ENCODE data around the gene ELMO1. TPM values are rescaled to one million over a fixed set of nuclear protein-coding genes. Genes with fewer than 3 reads are reported as not detected.

Gene ELMO1
- total RNA-seq, 1 donor from 2014 or later = 53.8 TPM

DNA sequence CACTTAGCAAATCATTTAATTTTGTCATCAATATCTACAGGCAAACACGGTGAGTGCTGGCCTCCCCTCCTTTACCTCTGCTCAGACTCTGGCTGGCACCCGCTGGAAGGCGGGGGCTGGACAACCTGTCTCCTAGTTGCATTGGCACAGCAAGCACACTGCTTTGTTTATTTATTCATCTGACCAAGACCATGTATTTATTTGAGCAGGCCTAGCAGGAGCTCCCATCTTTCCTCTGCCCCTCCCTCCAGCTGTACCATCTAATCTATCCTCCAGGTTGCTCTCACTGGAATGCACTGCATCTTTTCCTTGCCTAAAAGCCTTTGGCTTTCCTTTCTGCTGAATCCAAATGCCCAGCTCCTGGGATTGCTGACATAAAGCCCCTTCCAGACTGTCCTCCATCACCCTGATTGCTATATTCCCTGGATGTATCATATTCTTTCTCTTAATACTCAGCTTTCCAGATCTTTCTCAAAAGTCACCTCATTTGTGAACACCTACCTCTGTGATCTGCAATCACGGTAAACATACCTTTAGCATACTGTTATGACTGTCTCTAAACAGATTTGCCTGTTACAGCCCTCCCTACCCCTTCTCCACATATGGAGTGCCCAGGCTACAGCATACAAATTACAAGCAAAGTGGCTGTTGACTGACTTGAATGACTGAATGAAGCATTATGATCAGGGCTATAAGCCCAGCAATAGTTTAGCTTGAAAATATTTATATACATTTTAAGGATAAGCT lies 9.6 kb downstream of the ELMO1 start:
- no peak for ATAC-seq
- H3K27ac ChIP-seq = no peak overlapping the region

DNA sequence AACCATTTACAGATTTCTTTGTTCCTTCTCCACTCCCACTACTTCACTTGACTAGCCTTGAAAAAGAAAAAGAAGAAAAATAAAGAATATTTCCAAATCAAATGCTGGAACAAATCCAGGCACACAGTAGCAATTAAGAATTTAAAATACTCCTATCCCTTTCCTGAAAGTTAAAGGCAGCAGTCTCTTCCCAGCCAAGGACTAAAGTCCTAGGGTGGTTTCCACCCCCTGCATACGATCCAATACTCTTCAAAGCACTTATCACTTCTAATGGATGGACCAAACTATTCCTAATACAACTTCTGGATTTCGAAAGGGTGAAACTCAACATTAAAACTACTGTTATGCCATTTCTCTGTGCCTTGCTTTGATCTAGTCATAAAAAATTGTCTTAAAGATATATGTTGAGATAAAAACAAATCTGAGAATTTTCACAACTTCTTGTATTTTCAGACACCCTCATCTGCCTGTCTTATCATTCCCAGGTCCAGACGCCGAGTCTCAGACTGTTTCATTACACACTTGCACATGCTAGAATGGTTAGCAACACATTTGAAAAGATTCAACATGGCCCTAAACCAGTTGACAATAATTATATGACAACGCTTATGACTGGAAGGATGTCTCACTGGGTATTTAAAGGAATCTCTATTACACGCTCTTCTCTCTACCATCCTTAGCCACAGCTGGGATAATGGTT lies 13.4 kb downstream of the ELMO1 start:
- intact Hi-C loops (cut with DNase I) = no loop called here
- Histone ChIP-seq H3K4me1 (peaks cover 40% of the 10 kb centered on the region), H3K9me3 (no peaks in the 10 kb centered on the region), H3K36me3 (no peaks in the 10 kb centered on the region), H3K27me3 (no peaks in the 10 kb centered on the region), H3K4me3 (no peak overlapping the region), H3K27ac (no peak overlapping the region)
- DNase-seq = no peak
- TF ChIP-seq, protein P1, sequence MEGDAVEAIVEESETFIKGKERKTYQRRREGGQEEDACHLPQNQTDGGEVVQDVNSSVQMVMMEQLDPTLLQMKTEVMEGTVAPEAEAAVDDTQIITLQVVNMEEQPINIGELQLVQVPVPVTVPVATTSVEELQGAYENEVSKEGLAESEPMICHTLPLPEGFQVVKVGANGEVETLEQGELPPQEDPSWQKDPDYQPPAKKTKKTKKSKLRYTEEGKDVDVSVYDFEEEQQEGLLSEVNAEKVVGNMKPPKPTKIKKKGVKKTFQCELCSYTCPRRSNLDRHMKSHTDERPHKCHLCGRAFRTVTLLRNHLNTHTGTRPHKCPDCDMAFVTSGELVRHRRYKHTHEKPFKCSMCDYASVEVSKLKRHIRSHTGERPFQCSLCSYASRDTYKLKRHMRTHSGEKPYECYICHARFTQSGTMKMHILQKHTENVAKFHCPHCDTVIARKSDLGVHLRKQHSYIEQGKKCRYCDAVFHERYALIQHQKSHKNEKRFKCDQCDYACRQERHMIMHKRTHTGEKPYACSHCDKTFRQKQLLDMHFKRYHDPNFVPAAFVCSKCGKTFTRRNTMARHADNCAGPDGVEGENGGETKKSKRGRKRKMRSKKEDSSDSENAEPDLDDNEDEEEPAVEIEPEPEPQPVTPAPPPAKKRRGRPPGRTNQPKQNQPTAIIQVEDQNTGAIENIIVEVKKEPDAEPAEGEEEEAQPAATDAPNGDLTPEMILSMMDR (IDR thresholded peaks at IDR 0.05) = no peak
- ATAC-seq = no peak

More for the DNA sequence above, 9.6 kb downstream of the ELMO1 start:
- H3K27me3 ChIP-seq = no peaks in the 10 kb centered on the region
- DNase-seq = no peak
- H3K9me3 ChIP-seq = no peaks in the 10 kb centered on the region
- peaks cover 53% of the 10 kb centered on the region for H3K4me1 ChIP-seq
- no peak overlapping the region for H3K4me3 ChIP-seq
- TF ChIP-seq, protein P1 (IDR thresholded peaks at IDR 0.05) = no peak
- intact Hi-C loops (cut with DNase I) = no loop called here
- H3K36me3 ChIP-seq = no peaks in the 10 kb centered on the region

DNA sequence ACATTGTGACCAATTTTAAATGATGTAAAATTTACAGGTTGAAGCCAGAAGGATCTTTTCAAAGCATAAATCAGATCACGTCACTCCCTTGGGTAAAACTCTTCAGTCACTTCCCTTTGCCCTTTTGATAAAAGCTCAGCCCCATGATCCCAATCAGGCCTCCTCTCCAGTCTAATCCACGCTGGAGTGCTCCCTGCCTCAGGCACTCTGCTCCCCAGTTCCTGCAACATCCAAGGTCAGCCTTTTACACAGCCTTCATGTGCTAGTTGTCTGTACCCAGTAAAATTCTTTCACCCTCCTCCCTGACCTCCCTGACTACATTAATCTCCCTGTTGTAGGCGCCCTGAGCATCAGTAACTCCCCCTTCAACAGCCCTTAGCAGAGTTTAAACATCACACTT lies 14.1 kb downstream of the ELMO1 start:
- H3K9me3 ChIP-seq = no peaks in the 10 kb centered on the region
- intact Hi-C loops (cut with DNase I) = no loop called here
- H3K36me3 ChIP-seq = no peaks in the 10 kb centered on the region
- H3K4me3 ChIP-seq = no peak overlapping the region
- ATAC-seq (no peak), DNase-seq (no peak)
- TF ChIP-seq, protein P1 (IDR thresholded peaks at IDR 0.05) = no peak
- no peaks in the 10 kb centered on the region for H3K27me3 ChIP-seq
- no peak overlapping the region for H3K27ac ChIP-seq
- peaks cover 37% of the 10 kb centered on the region for H3K4me1 ChIP-seq

DNA sequence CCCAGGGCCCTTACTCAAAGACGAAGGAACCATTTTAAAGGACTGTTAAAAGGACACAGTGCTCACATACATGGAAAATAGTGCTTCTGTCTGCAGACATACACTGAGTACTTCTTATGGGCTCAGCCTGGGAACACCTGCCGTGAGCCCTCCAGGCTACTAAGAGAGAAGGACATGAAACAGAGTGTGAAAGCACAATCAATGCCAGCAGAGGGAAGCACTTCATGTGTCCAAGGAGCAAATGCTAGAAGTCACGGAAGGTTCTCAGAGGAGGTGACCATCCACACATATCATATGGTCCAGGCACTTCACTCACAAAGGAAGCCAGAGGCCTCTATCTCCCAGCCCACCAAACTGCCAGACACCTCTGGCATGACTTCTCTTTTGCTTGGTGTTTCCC lies 15.5 kb downstream of the ELMO1 start:
- intact Hi-C loops (cut with DNase I) = no loop called here
- Histone ChIP-seq H3K27me3 (no peaks in the 10 kb centered on the region), H3K4me1 (peaks cover 27% of the 10 kb centered on the region), H3K27ac (no peak overlapping the region), H3K9me3 (no peaks in the 10 kb centered on the region), H3K4me3 (no peak overlapping the region), H3K36me3 (no peaks in the 10 kb centered on the region)
- TF ChIP-seq, protein P1 (IDR thresholded peaks at IDR 0.05) = peak; percentile 23
- DNase-seq = no peak
- ATAC-seq = peak; percentile 29

DNA sequence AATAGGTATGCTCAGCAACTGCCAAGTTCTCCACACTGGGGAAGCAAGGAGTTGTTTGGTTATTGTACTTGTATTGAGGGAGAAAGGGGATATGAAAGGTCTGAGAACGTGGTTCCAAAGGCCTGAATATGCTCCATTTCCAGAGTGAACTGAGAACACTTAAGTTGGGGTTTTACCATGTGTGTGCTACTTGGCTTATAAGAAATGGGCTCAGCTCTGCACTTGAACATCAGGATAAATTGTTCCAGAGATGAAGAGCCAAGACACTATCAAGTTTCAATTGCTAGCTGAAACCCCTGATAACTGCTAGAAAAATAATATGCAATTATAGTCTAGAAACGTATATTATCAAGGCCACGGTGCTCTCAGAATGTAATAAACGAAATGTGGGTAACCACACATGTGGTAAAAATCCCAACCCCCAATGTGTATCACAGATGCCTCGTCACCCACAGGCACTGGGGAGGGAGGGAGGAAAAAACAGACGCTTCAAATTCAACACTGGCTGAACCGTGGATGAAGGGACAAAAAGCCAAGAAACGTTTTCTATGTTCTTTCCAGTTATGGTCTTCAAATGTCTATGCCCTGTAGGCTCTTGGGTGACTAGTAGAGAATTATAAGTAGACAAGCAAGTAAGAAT lies 16.3 kb downstream of the ELMO1 start:
- no peak overlapping the region for H3K27ac ChIP-seq
- peaks cover 27% of the 10 kb centered on the region for H3K4me1 ChIP-seq
- intact Hi-C loops (cut with DNase I) = no loop called here
- DNase-seq (no peak), ATAC-seq (no peak)
- no peak overlapping the region for H3K4me3 ChIP-seq
- H3K9me3 ChIP-seq = no peaks in the 10 kb centered on the region
- H3K27me3 ChIP-seq = no peaks in the 10 kb centered on the region
- TF ChIP-seq, protein P1 (IDR thresholded peaks at IDR 0.05) = no peak
- H3K36me3 ChIP-seq = no peaks in the 10 kb centered on the region
